Osteoblast (primary cell): Measurements from ENCODE around the gene EFCAB9. TPM values are rescaled to one million over a fixed set of nuclear protein-coding genes. Genes with fewer than 3 reads are reported as not detected.
A peak's percentile ranks its signal among the peaks of the same experiment; 100 is the strongest.

Experiments used
- DNase-seq: peaks from one replicate; pipeline ENCODE4 v3.0.0; 2011; ENCODE audit warnings: low spot score, mixed read lengths; ENCODE audit not compliant: insufficient read length; ENCODE audit errors: missing footprints
- H2AFZ ChIP-seq: 2 replicates; pipeline ENCODE4 v1.6.0; 2011; ENCODE audit warnings: mild to moderate bottlenecking, low read length
- H3K27ac ChIP-seq: 2 replicates; pipeline ENCODE4 v1.5.1; 2011; ENCODE audit warnings: mild to moderate bottlenecking, low read depth, low read length, moderate library complexity
- H3K27me3 ChIP-seq: 2 replicates; pipeline ENCODE4 v1.6.0; 2012; ENCODE audit warnings: mild to moderate bottlenecking, control low read depth, inconsistent platforms, low read length, moderate library complexity; ENCODE audit not compliant: insufficient read depth
- H3K36me3 ChIP-seq: 2 replicates; pipeline ENCODE4 v1.5.1; 2011; ENCODE audit warnings: mild to moderate bottlenecking, low read length, control low read depth, moderate library complexity; ENCODE audit not compliant: insufficient read depth
- H3K4me1 ChIP-seq: 2 replicates; pipeline ENCODE4 v1.5.1; 2011; ENCODE audit warnings: mild to moderate bottlenecking, low read length, control low read depth, moderate library complexity; ENCODE audit not compliant: insufficient read depth
- H3K4me2 ChIP-seq: 2 replicates; pipeline ENCODE4 v1.6.0; 2011; ENCODE audit warnings: mild to moderate bottlenecking, low read length; ENCODE audit not compliant: insufficient read depth
- H3K4me3 ChIP-seq: fragments of 200-600 bp; sonication (generic); 3 replicates; pipeline ENCODE4 v1.5.1; 2012; ENCODE audit warnings: mild to moderate bottlenecking, low read length, inconsistent platforms; ENCODE audit not compliant: insufficient read depth
- H3K79me2 ChIP-seq: 2 replicates; pipeline ENCODE4 v1.6.0; 2012; ENCODE audit warnings: mild to moderate bottlenecking, low read length, control low read depth, inconsistent platforms; ENCODE audit not compliant: insufficient read depth
- H3K9me3 ChIP-seq: 2 replicates; pipeline ENCODE4 v1.5.1; 2011; ENCODE audit warnings: low read depth, low read length, control low read depth
- H4K20me1 ChIP-seq: 2 replicates; pipeline ENCODE4 v1.6.0; 2012; ENCODE audit warnings: mild to moderate bottlenecking, low read length, control low read depth; ENCODE audit not compliant: insufficient read depth
- total RNA-seq: library from RNA; depleted of rRNA; stranded (reverse); fragments of >200 nt; gene quantifications from 2 replicates; pipeline ENCODE4 v1.2.3, GENCODE V29; 2012
- TF ChIP-seq, protein P1 (sequence below): IDR thresholded peaks from 2 replicates; pipeline ENCODE4 v1.5.1; 2011; ENCODE audit warnings: mild to moderate bottlenecking, low read depth, low read length, moderate library complexity; ENCODE audit errors: extremely low read depth

EFCAB9 gene
- total RNA-seq, 1 donor, result not detected

DNA sequence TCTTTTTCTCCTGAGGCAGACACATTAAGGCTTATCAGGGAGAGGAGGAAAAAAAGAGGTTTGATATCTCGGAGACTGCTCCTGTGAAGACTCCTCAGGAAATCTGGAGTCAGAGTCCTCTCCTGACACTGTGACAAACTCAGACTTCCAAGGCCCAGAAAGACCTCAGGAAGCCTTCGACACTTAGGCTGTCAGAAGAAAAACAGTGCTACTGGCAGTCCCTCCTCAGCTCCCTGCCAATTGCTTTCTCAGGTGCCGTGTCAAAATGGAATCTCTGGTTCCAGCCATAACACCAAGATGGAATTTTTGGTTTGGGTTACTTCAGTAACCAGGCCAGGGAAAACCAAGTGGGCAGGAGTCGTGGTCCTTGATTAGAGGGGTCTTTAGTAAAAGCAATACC lies 10.1 kb upstream of the EFCAB9 start:
- Histone ChIP-seq H3K79me2 (peaks cover 80% of the 10 kb centered on the region), H3K27ac (no peak overlapping the region), H3K4me1 (peaks cover 24% of the 10 kb centered on the region), H3K4me3 (no peak overlapping the region), H2AFZ (no peak overlapping the region), H3K4me2 (no peak overlapping the region), H4K20me1 (peaks cover 17% of the 10 kb centered on the region), H3K9me3 (no peaks in the 10 kb centered on the region), H3K36me3 (peaks cover 15% of the 10 kb centered on the region), H3K27me3 (no peaks in the 10 kb centered on the region)
- TF ChIP-seq, protein P1, sequence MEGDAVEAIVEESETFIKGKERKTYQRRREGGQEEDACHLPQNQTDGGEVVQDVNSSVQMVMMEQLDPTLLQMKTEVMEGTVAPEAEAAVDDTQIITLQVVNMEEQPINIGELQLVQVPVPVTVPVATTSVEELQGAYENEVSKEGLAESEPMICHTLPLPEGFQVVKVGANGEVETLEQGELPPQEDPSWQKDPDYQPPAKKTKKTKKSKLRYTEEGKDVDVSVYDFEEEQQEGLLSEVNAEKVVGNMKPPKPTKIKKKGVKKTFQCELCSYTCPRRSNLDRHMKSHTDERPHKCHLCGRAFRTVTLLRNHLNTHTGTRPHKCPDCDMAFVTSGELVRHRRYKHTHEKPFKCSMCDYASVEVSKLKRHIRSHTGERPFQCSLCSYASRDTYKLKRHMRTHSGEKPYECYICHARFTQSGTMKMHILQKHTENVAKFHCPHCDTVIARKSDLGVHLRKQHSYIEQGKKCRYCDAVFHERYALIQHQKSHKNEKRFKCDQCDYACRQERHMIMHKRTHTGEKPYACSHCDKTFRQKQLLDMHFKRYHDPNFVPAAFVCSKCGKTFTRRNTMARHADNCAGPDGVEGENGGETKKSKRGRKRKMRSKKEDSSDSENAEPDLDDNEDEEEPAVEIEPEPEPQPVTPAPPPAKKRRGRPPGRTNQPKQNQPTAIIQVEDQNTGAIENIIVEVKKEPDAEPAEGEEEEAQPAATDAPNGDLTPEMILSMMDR, result no peak
- DNase-seq, result no peak

DNA sequence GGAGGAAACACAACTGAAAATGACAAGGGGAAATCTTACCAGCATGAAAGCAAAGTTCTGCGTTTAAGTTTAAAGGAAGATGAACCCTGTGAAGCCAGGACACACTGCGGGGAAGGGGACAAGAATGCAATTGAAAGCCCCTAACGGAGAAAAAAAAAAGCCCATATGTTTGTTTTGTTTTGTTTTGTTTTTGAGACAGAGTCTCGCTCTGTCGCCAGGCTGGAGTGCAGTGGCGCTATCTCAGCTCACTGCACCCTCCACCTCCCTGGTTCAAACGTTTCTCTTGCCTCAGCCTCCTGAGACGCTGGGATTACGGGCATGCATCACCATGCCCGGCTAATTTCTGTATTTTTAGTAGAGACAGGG lies 8.9 kb upstream of the EFCAB9 start:
- TF ChIP-seq, protein P1, result no peak
- no peak for DNase-seq
- H3K27ac ChIP-seq, result no peak overlapping the region
- peaks cover 15% of the 10 kb centered on the region for H3K36me3 ChIP-seq
- H3K79me2 ChIP-seq, result peaks cover 68% of the 10 kb centered on the region
- peaks cover 12% of the 10 kb centered on the region for H3K4me1 ChIP-seq
- H3K4me2 ChIP-seq, result no peak overlapping the region
- H3K27me3 ChIP-seq, result no peaks in the 10 kb centered on the region
- no peak overlapping the region for H3K4me3 ChIP-seq
- H4K20me1 ChIP-seq, result peaks cover 9% of the 10 kb centered on the region
- H3K9me3 ChIP-seq, result no peaks in the 10 kb centered on the region
- no peak overlapping the region for H2AFZ ChIP-seq

DNA sequence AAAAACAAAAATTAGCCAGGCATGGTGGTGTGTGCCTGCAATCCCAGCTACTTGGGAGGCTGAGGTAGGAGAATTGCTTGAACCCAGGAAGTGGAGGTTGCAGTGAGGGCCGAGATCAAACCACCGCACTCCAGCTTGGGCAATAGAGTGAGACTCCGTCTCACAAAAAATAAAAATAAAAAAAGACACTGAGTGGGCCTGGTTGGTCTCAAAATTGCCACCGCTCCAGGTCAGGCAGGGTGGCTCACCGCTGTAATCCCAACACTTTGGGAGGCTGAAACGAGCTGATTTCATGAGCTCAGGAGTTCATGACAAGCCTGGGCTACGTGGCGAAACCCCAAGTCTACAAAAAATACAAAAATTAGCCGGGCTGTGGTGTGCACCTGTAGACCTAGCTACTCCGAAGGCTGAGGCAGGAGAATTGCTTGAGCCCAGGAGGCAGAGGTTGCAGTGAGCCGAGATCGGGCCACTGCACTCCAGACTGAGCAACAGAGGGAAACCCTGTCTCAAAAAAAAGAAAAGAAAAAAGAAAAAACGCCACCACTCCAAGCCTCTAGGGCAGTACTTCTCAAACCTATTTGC lies 7.8 kb upstream of the EFCAB9 start:
- TF ChIP-seq, protein P1, result no peak
- Histone ChIP-seq H3K9me3 (no peaks in the 10 kb centered on the region), H3K4me2 (peak overlapping the region; percentile 86), H2AFZ (no peak overlapping the region), H3K27ac (no peak overlapping the region), H3K4me1 (peaks cover 12% of the 10 kb centered on the region), H4K20me1 (peaks cover 9% of the 10 kb centered on the region), H3K4me3 (peak overlapping the region; percentile 98), H3K79me2 (peaks cover 61% of the 10 kb centered on the region), H3K27me3 (no peaks in the 10 kb centered on the region), H3K36me3 (peaks cover 15% of the 10 kb centered on the region)
- DNase-seq, result no peak

DNA sequence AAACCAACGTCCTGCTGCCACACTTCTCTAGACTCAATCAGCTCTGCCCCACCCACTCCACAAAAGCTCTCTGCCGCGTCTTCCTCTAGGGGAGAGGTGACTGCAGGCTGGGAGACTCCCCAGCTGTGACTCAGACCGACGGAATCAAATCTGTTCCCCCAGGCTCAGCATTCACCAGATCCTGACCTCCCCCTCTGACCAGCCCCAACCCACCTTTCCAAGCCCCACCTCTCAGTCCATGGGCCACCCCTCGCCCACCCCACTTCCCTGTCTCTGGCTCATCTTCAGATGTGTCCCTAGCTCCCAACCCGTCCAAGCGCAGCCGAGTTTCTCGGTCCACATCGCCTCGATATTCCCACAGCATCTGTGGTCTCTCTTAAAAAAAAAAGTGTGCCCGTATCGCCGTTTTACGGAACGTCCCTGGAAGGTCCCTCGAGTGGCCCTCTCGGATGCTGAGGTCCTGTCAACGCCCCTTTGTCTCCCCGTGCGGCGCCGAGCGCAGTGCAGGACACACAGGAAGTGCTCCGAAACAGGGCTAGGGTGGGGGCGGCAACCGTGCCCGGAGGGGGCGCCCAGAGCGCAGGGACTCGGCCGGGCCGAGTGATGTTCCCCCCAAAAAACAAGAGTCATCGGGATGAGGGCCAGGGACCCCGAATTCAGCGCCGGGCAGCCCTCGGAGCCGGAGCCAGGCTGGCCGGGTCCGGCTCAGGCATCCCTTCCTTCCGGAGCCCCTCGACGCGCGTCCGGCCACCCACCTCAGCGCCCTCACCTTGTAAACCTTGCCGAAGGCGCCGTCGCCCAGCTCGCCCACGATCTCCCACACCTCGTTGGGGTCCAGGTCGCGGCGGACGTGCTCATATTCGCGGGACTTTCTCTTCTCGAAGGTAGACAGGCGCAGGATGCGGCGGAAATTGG lies 6.6 kb upstream of the EFCAB9 start:
- H3K27me3 ChIP-seq, result no peaks in the 10 kb centered on the region
- peak; percentile 95 for DNase-seq
- H3K79me2 ChIP-seq, result peaks cover 51% of the 10 kb centered on the region

More for the DNA sequence above, 6.6 kb upstream of the EFCAB9 start:
- TF ChIP-seq, protein P1, result no peak
- H4K20me1 ChIP-seq, result peaks cover 9% of the 10 kb centered on the region
- peak overlapping the region; percentile 77 for H3K27ac ChIP-seq
- peaks cover 15% of the 10 kb centered on the region for H3K36me3 ChIP-seq
- peak overlapping the region; percentile 98 for H3K4me3 ChIP-seq
- peaks cover 12% of the 10 kb centered on the region for H3K4me1 ChIP-seq
- H2AFZ ChIP-seq, result peak overlapping the region; percentile 89
- H3K4me2 ChIP-seq, result peak overlapping the region; percentile 86
- no peaks in the 10 kb centered on the region for H3K9me3 ChIP-seq
